CMK (cell line): Measurements from ENCODE around the gene TARP.
"Not testable (repeated sequence)": the region's sequence is repeated elsewhere in the genome, so short reads cannot be mapped to it uniquely, and the experiment has no call there.

Experiments
- DNase-seq: peaks from one replicate; pipeline ENCODE4 v3.0.0-alpha.2; 2010; ENCODE audit warnings: low read depth

TARP gene

DNA sequence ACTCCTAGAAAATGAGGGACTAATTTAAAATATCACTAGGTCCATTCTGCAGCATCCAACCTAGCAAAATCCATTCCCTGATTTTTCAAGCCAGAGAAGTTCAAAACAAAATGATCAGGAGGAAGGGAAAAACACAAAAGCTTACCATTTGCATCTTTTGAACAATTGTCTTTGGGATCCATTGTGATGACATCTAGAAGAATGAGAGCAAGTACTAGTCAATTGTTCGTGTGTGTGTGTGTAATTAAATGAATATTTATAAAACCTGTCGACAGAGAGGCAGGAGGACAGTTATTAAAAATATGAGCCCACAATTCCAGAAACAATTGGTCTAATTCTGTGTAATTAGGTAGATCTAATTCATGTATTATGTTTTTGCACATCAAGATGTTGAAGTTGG lies 11.4 kb downstream of the TARP start:
- not testable (repeated sequence) for DNase-seq

DNA sequence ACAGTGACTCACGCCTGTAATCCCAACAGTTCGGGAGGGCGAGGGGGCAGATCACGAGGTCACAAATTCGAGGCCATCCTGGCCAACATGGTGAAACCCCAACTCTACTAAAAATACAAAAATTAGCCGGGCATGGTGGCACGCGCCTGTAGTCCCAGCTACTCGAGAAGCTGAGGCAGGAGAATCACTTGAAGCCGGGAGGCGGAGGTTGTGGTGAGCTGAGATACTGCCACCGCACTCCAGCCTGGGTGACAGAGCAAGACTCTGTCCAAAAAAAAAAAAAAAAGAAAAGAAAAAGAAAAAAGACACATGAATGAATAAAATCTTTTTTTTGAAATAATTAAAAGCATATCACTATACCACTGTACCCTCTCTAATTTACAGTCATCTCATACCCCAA lies 11.8 kb downstream of the TARP start:
- DNase-seq = not testable (repeated sequence)

DNA sequence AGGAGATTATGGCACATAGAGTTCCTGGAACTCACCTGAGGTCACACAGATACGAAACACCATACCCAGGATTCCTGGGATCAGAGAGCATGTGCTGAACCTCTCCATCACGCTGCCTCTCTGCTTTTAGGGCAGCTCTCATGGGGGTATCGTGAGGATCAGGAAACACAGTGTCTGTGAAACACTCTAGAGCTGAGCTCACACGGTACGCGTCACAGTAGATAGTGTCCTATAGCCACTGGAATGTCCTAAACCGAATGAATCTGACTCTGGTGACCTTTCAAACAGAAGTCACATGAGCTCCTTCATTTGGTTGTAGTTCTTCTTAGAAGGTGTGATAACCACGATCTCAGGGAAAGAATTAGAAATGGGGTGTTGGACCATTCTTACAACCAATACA lies 14.3 kb downstream of the TARP start:
- not testable (repeated sequence) for DNase-seq

DNA sequence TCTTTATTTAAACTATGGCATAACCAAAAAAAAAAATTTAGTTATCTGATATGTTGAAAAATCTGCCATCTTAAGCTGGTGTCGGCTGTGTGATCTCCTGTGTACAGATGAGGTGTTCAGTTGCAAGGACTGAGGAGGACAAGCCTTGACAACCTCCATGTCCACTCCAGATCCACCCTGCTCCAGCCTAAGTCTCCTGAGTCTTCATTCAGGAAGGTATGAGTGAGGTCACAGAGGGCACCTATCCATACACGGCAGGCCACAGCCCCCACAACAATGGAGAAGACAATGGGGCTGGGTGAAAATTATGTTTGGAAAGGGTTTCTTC lies 16.1 kb downstream of the TARP start:
- no peak for DNase-seq

DNA sequence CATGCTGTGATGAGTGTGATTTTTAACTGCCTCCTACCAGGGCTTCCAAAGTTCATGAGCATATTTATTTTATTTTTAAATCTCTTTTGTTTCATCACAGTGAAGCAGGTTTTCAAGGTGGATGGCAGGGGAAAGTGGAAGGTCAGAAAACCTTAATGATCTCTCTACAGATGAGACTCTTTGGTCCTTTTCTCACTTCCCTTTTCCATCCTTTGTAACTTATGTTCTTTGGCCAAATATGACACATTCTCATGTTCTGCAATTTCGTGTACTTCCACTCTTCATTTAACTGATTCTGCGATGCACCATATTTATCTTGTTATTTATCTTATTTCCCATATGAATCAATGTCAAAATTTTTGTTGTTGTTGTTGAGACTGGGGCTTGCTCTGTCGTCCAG lies 23.6 kb downstream of the TARP start:
- not testable (repeated sequence) for DNase-seq

DNA sequence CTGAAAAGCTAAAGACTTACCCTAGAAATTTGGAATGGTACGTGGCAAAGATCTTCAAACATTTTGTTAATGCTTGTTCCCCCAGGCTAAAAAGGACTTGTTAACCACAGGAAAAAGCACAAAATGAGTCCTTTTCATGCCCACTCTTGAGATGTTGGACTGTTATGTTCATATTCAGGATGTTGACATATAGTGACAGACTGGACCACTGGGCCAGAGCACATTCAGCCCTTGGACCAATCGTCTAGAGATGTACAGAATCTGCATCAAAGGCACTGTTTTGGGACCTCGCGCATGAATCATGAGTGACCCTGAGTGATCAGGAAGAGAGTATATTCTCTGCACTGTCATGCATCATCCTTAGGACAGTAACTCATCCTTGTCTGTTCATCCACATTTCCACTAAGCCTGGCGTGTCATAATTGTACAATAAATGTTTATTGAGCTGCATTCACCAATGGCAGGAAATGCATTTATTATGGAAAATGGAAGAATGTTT lies 25.3 kb downstream of the TARP start:
- DNase-seq = no peak

DNA sequence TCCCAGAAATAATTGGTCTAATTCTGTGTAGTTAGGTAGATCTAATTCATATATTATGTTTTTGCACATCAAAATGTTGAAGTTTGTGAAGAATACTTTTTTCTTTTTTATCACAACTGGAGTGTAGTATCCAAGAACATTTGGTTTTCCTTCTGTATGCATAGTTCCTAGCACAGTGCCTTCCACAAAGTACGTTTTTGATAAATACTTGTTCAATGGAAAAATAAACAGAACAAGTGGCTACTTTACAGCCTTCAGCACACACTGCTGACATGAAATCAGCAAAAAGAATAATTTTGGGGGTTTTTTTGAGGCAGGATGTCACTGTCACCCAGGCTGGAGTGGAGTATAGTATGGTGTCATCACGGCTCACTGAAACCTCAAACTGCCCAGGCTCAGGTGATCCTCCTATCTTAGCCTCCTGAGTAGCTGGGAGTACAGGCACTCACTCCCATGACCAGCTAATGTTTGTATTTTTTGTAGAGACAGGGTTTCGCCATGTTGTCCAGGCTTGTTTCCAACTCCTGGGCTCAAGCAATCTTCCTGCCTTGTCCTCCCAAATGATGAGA lies 27.9 kb downstream of the TARP start:
- no peak for DNase-seq

DNA sequence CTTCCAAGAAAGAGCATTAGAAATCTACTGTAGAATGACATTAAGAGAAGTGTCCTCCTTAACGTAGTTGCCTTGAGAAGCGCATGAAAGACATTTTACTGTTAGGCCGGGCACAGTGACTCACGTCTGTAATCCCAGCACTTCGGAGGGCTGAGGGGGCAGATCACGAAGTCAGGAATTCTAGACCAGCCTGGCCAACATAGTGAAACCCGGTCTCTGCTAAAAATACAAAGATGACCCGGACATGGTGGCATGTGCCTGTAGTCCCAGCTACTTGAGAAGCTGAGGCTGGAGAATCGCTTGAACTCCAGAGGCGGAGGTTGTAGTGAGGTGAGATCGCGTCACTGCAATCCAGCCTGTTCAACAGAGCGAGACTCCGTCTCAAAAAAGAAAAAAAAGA lies 28.9 kb downstream of the TARP start:
- DNase-seq = no peak

DNA sequence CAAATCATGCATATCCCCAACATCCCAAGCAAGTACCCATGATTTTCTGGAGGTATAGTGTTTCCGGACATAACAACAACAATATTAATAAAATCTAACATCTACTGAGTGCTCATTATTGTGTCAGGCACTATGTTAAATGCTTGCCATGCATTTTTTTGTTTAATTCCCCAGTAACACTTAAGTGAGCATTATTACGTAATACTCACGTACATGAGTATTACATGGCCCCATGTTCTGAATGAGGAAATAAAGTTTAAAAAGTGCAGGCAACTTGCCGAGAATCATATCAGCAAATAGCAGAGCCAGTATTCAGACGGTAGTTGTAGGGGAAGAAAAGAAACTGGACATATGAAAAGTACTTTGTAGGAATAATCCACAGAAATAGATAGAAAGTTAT lies 30.1 kb downstream of the TARP start:
- not testable (repeated sequence) for DNase-seq

DNA sequence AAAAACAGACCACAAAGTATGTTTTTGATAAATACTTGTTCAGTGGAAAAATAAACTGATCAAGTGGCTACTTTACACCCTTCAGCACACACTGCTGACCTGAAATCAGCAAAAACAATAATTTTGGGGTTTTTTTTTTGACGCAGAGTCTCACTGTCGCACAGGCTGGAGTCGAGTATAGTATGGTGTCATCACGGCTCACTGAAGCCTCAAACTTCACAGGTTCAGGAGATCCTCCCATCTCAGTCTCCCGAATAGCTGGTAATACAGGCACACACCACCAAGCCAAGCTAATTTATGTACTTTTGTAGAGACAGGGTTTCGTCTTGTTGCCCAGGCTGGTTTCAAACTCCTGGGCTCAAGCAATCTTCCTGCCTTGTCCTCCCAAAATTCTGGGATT lies 30.6 kb downstream of the TARP start:
- DNase-seq = no peak

DNA sequence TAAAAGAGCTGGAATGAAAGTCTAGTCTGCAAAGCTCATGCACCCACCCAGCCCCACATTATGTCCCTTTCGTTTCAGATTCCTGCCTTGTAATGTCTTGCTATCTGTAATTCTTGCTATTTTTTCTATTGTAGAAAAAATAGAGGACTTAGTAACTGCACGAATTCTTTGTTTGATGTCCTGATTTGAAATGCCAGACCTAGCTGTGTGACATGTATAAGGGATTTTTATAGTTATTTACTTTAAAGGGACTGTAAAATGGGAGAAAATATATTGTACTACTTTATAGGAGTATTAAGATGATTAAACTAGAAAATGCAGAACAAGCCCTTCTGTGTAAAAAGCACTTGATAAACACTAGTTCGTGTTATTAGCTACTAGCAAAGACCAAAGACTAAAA lies 32.4 kb downstream of the TARP start:
- DNase-seq = no peak

DNA sequence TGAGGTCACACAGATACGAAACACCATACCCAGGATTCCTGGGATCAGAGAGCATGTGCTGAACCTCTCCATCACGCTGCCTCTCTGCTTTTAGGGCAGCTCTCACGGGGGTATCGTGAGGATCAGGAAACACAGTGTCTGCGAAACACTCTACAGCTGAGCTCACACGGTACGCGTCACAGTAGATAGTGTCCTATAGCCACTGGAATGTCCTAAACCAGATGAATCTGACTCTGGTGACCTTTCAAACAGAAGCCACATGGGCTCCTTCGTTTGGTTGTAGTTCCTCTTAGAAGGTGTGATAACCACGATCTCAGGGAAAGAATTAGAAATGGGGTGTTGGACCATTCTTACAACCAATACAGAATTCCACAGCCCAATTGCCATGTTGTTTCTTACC lies 34.3 kb downstream of the TARP start:
- not testable (repeated sequence) for DNase-seq

DNA sequence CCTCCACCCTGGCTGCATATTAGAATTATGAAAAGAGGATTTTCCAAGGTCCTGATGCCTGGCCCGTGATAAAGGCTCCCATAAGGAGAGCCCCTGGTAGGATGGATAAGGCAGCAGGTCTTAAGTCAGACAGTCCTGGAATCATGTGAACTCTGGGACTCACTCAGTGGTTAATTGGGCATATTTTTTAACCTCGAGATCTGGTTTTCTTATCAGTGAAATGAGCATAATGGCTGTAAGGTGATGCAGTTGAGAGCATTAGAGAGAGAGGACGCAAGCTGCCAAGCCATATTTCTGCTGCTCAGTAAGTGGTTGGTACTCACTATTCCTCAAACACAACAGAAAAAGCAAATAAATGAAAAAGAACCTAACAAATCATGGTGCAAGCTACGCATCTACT lies 37.8 kb downstream of the TARP start:
- DNase-seq = no peak

DNA sequence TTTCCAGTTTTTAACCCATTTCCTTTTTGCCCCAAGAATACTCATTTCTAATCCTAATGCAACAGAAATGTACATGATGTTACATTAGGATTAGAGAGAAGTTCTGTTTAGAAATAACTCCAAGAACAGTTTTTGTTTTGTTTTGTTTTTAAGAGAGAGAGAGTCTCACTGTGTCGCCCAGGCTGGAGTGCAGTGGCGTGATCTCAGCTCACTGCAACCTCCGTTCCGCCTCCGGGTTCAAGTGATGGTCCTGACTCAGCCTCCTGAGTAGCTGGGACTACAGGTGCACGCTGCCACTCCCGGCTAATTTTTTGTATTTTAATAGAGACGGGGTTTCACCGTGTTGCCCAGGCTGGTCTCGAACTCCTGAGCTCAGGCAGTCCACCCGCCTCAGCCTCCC lies 38.7 kb downstream of the TARP start:
- DNase-seq = not testable (repeated sequence)

DNA sequence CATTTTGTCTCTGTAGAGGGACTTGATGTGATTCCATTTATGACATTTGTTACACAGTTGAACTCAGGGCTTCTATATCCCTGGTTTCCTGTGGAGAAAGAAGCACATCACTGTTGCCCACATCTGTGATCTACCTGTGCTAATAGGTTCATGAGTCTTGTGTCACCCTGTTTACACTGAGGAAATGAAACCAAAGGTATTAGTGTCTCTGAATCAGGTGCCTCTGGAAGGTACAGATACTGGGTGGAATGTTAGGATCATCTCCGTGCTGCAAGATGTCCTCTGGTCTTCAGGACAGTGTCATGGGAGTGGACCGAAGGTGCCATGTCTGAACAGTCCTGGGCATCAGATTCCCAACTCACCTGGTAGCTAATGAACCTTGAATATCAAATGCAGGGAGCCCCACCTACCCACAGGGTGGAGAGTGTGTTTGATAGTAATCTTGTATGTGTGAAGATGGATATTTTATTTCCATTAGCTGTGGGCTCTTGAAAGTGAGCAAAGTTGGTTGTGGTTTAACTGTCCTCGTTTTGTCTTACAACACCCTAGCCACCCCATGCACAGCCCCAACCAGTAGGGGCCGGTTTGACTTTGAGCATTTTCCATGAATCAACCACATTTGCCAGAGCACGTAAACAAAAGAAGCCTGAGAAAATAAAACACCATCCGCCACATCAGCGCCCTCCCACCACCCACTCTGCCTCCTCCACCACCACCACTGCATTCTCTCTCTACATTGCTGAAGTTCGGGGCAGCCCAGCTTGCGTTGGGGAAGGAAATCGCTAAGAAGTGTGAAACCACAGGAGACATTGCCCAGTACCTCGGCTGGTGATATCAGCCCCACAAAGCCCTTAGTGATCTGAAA lies 40.7 kb downstream of the TARP start:
- no peak for DNase-seq

DNA sequence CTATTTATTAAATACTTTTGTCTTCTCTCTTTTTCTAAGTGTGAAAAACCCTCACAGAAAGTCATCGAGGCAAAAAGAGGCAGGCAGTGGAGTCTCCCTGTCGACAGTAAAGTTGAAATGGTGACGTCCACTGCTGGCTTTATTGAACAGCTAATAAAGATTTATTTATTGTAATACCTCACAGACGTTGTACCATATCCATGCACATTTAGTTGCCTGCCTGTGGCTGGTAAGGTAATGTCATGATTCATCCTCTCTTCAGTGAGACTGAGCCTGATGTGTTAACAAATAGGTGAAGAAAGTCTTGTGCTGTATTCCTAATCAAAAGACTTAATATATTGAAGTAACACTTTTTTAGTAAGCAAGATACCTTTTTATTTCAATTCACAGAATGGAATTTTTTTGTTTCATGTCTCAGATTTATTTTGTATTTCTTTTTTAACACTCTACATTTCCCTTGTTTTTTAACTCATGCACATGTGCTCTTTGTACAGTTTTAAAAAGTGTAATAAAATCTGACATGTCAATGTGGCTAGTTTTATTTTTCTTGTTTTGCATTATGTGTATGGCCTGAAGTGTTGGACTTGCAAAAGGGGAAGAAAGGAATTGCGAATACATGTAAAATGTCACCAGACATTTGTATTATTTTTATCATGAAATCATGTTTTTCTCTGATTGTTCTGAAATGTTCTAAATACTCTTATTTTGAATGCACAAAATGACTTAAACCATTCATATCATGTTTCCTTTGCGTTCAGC lies 43.4 kb downstream of the TARP start:
- DNase-seq = no peak

DNA sequence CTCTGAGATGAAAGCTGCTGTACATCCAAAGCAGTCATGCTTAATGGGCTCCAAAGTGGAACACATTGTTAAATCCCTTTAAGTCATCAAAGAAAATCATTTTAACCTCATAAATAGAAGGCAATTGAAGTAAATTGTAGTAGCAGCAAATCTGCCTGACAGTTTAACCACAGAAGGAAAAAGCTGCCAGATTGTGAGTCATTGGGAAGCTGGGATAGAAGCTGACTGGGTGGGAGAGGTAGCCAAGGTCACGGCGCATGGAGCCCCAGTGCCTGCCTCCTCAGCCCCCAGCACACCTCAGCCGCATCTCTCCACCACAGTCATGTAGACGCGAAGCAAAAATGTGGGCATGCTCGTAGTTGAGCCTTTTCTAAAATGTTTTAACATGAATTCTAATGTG lies 44.0 kb downstream of the TARP start:
- no peak for DNase-seq

DNA sequence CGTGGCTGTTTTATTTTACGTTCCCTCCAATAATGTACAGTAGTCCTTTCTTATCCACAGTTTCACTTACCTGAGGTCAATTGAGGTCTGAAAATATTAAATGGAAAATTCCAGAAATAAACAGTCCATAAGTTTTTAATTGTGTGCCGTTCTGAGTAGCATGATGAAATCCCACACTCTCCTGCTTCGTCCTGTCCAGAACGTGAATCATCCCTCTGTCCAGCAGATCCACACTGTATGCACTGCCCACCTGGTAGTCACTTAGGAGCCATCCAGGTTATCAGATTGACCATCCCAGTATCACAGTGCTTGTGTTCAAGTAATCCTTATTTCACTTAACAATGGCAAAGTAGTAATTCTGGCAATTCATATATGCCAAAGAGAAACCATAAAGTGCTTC lies 49.0 kb downstream of the TARP start:
- DNase-seq = no peak

DNA sequence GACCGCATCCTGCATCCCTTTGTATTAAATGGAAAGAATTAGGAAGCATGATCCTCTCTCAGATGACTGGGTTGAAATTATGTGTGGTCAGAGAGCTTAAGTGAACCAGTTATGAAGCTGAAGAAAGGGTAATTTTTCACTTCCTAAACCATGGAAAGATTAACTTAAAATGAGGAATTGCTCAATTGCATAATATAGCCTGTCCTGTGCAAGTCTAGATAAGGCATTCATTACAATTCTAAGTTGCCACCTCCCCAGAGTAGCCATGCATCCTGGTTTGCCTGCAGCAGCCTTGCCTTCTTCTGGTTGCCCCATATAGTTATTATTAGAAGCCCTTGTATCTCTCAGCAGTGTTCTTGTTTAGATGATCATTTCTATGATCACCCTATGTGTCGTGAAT lies 50.1 kb downstream of the TARP start:
- DNase-seq = no peak

DNA sequence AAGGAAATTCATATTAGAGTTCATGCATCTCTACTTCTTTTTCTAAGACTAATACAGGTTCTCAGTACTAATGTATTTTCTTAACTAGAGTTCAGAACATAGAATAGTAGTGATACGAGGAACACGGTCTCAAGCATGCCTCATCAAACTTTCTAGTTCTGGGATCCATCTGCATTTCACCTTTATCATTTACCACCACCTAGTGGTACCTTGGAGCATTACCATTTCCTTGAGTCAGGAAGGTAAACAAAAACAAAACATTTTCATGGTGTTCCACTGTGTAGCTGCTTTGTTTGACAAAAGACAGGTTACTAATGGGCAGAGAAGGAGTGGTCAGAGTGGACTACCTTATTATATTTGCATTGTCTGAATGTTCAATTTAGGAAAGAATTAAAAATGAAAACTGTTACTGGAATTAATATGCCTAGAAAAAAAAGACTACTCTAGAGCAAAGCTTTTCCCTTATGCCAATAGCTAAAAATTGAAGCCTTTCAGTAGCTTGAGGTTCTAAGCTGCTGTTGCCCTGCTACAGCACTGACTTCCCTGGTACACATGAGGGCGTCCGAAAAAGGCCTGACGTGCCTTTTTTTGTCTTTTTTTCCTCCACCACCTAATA lies 50.8 kb downstream of the TARP start:
- DNase-seq = no peak

DNA sequence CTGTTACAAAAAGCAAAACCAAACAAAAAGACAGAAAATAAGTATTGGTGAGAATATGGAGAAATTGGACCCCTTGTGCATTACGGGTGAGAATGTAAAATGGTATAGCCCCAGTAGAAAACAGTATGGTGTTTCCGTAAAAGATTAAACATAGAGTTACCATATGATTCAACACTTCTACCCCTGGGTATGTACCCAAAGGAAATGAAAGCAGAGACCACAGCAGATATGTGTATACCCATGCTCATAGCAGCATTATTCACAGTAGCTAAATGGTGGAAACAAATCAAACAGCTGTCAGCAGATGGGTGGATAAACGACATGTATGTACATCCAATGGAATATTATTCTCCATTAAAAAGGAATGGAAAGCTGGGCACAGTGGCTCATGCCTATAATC lies 53.0 kb downstream of the TARP start:
- no peak for DNase-seq

DNA sequence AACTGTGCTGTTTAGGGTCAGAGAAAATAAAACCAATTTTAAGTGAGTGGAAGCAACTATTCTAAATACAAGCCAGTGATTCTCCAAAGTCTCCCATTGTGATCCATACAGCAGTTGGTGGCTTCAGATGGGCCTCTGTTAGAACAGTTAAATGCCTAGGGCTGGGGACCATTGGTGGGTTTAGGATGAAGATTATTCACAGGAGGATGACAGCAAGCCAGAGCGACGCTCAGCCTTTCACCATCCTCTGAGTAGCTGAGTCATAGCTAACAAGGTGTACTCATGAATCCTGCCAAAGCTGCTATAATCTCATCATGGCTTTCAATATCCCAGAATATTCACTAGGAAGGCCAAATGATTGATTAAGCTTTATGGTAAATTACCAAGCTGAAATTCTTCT lies 55.8 kb downstream of the TARP start:
- no peak for DNase-seq
